NCI-H748 treated with DMSO at 0.1 percent for 48 hours (cell line): ENCODE data around the gene KIR3DL3.
"Not testable (repeated sequence)": the region's sequence is repeated elsewhere in the genome, so short reads cannot be mapped to it uniquely, and the experiment has no call there.

Source experiments
- DNase-seq: peaks from one replicate; lab custom pipeline; 2025; lab: John Stamatoyannopoulos, UW

KIR3DL3 gene

DNA sequence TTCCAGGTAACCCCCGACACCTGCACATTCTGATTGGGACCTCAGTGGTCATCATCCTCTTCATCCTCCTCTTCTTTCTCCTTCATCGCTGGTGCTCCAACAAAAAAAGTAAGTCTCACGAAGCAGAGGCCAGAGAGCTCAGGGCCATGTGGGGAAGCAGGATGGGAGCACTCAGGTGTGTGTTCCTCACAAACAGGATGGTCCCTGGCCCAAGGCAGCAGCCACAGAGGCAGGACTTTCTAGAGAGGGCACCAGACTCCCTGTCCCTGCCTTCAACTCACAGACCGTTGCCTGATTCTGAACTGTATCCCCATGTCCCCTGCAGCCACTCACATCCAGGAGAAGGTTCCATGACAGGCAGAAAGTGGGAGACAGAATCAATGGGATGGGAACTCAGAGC, 58.7 kb downstream of the KIR3DL3 start:
- DNase-seq, result not testable (repeated sequence)
